NCI-H1436 (cell line): ENCODE measurements around the gene WFDC10A.
"Not testable (repeated sequence)": the region's sequence is repeated elsewhere in the genome, so short reads cannot be mapped to it uniquely, and the experiment has no call there.

ENCODE experiments used
- DNase-seq: peaks from one replicate; lab custom pipeline; 2025; lab: John Stamatoyannopoulos, UW

WFDC10A gene

DNA sequence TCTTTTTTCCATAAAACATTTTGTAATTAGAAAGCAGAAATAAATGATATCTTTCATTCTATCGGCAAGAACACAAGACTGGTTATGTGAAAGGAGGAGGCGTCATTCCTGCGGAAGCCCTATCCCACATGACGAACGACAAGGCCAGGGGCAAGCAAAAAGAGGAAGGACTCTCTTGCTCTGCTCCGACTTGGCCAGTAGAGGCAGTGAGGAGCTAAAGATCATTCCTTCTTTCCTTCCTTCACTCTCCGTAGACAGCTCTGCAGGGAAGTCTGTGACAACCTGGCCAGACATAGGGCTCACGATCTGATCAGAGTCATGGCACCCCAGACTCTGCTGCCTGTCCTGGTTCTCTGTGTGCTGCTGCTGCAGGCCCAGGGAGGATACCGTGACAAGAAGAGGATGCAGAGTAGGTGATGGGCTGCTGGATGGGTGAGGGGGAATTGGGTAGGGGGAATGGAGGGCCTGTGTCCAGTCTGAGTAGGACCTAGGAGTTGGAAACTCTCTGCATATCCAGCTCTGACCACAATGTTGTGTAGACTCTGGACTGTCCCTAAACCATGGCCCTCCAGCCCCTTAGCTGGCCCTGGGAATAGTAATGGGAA lies at the start of gene WFDC10A:
Gene WFDC10A (plus strand): TSS at position 244 of the 605 bp plus-strand sequence. CDS start 75 bp downstream, at position 319.
- peak; percentile 0 for DNase-seq

DNA sequence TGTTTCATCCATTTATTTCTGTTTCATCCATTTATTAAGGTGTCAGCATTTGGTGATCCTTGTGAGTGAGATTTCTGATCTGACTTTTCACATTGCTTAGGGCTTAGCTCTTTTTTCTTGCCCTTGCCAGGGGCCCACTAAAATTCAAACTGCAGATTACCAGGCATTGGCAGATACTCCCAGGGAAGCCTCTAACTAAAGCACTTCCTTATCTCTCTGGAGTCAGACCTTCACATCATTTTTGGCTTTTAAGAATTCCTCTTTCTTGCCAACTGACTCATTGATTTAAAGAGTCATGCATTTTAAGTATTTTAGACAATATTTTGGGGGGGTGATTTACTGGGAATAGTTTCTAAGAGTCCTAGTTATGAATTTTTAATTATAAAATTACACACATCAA lies 47.8 kb upstream of the WFDC10A start:
- no peak for DNase-seq

- DNase-seq: no peak
Observed at GRCh38 chr20:45583502-45583901, 46.0 kb upstream of the WFDC10A start.

- DNase-seq: not testable (repeated sequence)
Observed at GRCh38 chr20:45584294-45584693, 45.2 kb upstream of the WFDC10A start.

- not testable (repeated sequence) for DNase-seq
Observed at GRCh38 chr20:45585986-45586385, 43.6 kb upstream of the WFDC10A start.

DNA sequence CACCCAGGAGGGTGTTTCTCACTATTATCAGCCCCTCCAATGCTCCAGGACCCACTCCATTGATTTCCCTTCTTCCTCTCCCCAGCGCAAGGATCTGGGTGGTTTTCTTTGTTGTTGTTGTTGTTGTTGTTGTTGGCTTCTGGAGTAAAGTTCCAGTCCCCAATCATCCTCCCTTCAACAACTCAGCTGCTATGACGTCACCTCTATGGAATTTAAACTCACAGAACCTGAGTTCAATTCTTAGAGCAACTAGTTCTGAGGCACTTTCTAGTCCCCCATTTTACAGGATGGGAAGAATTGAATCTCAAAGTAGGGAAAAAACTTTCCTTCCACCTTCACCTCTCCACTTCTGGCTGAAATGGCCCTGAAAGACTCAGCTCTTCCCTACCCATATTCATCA lies 40.7 kb upstream of the WFDC10A start:
- DNase-seq: no peak

DNA sequence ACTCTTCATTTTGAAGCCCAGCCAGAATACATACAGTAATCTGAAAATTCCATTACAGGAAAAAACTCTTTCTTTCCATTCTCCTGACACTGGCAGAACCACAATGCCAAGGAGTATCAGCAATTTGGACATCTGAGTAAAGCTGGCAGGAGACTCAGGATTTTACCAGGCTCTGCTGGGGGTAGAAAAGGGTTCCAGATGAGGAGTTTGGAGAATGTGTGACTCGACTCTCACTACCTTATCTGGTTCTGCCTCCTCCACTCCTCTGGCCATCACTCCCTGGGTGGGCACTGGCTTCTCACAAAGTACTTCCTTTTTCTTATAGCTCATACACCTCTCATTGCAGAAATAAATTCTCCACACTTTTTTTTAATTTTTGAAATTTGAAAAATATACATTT lies 39.8 kb upstream of the WFDC10A start:
- no peak for DNase-seq

DNA sequence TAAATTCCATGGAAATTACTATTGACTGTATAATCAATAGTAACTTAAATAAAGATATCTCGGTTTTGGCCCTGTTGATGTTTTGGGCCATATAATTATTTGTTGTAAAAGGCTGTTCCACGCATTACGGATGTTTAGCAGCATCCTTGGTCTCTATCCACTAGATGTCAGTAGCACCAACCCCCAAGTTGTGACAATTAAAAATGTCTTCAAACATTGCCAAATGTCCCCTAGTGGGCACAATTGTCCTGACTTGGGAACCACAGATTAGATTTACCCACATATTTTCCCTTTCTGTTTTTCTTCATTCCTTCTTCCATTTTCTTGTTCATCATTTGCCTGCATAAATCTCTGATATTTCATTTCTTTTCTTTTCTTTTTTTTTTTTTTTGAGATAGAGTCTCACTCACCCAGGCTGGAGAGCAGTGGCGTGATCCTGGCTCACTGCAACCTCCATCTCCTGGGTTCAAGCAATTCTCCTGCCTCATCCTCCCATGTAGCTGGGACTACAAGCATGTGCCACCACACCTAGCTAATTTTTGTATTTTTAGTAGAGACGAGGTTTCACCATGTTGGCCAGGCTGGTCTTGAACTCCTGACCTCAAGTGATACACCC lies 36.9 kb upstream of the WFDC10A start:
- DNase-seq: peak; percentile 2

- DNase-seq: no peak
Observed at GRCh38 chr20:45593498-45593897, 36.0 kb upstream of the WFDC10A start.

GRCh38 chr20:45595235-45595634 lies 34.3 kb upstream of the WFDC10A start:
- no peak for DNase-seq

DNA sequence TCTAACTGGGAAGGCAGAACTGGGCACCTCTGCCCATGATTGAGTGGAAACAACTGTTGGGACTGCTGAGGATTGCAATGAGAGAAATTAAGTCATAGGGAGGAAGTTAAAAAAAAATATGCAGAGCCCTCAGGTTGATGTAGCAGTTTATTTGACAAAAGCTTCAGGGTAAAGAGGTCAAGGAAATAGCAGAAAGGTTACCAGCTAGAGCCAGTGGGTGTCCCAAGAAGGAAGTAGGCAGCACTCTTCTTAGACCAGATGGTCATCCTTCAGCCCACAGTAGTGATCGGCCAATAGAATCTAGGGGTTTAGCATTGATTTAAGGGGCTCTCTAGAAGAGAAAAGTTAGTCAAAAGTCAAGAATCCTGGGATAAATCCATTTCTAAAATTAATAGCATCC lies 21.7 kb upstream of the WFDC10A start:
- DNase-seq: no peak

DNA sequence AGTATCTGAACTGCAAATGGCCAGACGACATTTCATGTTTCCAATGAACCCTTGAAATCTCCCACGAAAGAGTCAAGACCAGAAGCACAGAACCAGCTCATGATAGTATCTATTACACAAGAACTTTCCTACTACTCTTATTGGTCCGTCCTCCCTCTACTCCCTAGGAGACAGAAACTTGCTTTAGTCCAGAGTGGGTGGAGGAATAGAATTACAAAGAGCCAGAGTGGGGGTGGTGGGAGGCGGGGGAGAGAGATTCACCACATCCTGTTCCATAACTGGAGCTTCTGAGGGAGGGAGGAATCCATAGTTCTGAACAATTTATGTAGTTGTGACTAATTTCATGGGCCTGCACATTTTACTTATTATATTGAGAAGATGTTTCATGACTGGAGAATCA lies 18.5 kb upstream of the WFDC10A start:
- DNase-seq: no peak

GRCh38 chr20:45612314-45612713 lies 17.2 kb upstream of the WFDC10A start:
- DNase-seq: no peak

- no peak for DNase-seq
Observed at GRCh38 chr20:45617591-45617990, 11.9 kb upstream of the WFDC10A start.

GRCh38 chr20:45621593-45621992 lies 7.9 kb upstream of the WFDC10A start:
- no peak for DNase-seq

DNA sequence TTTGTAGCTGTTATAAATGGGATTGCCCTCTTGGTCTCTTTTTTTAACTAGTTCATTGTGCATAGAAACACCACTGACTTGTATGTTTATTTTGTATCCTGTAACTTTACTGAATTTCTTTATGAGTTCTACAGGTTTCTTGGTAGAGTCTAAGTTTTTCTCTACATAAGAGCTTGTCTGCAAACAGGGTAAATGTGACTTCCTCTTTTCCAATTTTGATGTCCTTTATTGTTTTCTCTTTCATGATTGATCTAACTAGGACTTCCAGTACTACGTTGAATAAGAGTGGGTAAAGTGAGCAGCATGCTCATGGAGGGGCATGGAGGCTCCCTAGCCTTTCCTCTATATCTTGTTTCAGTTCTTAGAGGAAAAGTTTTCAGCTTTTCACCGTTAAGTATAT lies 3.0 kb upstream of the WFDC10A start:
- DNase-seq: no peak

GRCh38 chr20:45630371-45630770 lies 832 bp downstream of the WFDC10A start:
- DNase-seq: no peak

DNA sequence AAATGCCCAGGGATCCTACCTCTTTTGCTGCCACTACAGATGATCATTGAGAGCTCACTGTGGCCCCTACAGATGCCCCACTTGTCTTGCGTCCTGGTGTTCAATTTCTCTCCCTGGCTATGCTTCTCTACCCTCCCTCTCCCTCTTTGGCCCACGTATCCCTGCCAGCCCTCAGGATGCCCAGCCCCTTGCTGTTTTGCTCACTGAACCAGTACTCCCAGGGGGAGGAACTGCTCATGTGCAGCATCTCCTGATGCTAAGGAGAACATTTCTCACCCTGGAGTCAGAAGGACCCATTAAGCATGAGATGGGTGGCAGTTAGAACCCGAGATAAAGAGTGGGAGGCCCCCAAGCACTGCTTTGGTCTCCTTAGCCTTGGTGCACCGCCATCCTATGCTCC lies 1.6 kb downstream of the WFDC10A start, which contains the start of gene WFDC9:
Gene WFDC9 (minus strand): TSS at position 101 of the 400 bp plus-strand sequence. CDS start 21,103 bp downstream, outside the sequence.
- DNase-seq: no peak

GRCh38 chr20:45636513-45636912 lies 7.0 kb downstream of the WFDC10A start:
- DNase-seq: no peak

DNA sequence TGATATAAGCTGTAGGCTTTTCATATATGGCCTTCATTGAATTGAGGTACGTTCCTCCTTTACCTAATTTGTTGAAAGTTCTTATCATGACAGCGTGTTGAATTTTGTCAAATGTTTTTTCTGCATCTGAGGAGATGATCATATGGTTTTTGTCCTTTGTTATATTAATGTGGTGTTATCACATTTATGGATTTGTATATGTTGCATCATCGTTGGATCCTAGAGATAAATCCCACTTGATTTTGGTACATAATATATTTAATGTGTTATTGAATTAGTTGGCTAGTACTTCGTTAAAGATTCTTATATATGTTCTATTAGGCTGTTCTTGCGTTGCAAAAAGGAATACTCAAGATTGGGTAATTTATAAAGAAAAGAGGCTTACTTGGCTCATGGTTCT lies 10.1 kb downstream of the WFDC10A start:
- DNase-seq: no peak

GRCh38 chr20:45641076-45641475 lies 11.5 kb downstream of the WFDC10A start:
- not testable (repeated sequence) for DNase-seq

DNA sequence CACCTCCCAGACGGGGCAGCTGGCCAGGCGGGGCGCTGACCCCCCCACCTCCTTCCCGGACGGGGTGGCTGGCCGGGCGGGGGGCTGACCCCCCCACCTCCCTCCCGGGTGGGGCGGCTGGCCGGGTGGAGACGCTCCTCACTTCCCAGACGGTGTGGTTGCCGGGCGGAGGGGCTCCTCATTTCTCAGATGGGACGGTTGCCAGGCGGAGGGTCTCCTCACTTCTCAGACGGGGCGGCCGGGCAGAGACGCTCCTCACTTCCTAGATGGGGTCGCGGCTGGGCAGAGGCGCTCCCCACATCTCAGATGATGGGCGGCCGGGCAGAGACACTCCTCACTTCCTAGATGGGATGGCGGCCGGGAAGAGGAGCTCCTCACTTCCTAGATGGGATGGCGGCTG lies 16.3 kb downstream of the WFDC10A start:
- not testable (repeated sequence) for DNase-seq

DNA sequence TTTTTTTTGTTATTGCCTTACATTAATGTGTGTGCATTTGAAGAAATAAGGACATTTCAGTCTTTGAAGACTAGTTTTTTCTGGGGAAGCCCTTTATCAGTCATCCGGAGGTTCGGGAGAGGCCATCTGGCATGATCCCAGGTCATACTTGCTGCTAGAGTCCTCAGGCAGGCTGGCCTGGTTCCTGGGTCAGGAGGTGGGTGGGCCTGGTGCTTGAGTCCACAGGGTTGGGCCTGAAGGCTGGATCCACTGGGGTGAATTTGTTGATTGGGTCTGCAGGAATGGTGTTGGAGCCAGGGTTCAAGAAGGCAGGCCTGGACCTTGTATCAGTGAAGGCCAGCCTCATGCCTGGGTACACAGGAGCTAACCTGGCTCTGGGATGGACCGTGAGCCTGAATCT lies 17.3 kb downstream of the WFDC10A start:
- no peak for DNase-seq
